Activated T-helper 1 cell treated with anti-CD3 and anti-CD28 coated beads, Interleukin-12 subunit alpha, Interleukin-12 subunit beta, Interleukin-2, Interleukin-4 antibody, amounts not matched to agents 30 ng/mL and 10 ng/mL and 1 ng/mL, durations not matched to agents 14 hours and 24 hours and 36 hours (primary cell): ENCODE data around the gene ZNF804A. TPM values are rescaled to one million over a fixed set of nuclear protein-coding genes. Genes with fewer than 3 reads are reported as not detected.

Experiments
- DNase-seq: peaks from one replicate; pipeline ENCODE4 v3.0.0; 2021; ENCODE audit warnings: low spot score
- H3K27ac Mint-ChIP-seq: one replicate; pipeline ENCODE4 v1.8.0; 2021; ENCODE audit warnings: mild to moderate bottlenecking, mixed read lengths
- H3K27me3 Mint-ChIP-seq: one replicate; pipeline ENCODE4 v1.8.0; 2022; ENCODE audit warnings: mild to moderate bottlenecking, moderate library complexity, mixed read lengths; ENCODE audit not compliant: insufficient read depth
- H3K36me3 Mint-ChIP-seq: one replicate; pipeline ENCODE4 v1.8.0; 2021; ENCODE audit warnings: low read depth, mixed read lengths
- H3K4me1 Mint-ChIP-seq: one replicate; pipeline ENCODE4 v1.8.0; 2021; ENCODE audit warnings: low read depth, mixed read lengths
- H3K4me3 Mint-ChIP-seq: one replicate; pipeline ENCODE4 v1.8.0; 2021; ENCODE audit warnings: mild to moderate bottlenecking, moderate library complexity, mixed read lengths
- H3K9me3 Mint-ChIP-seq: one replicate; pipeline ENCODE4 v1.8.0; 2021; ENCODE audit warnings: mixed read lengths
- intact Hi-C: fragments of 100-400 bp; cut with micrococcal nuclease; formaldehyde crosslinking; loops from one replicate; pipeline ENCODE4 v1.15.1; 2024
- total RNA-seq: library from RNA; stranded (reverse); gene quantifications from 2 replicates; pipeline ENCODE4 v1.2.3, GENCODE V29; 2022

The ZNF804A gene
- 0.05 TPM in 1 of 2 replicates, not detected in the other for total RNA-seq

- Mint-ChIP-seq H3K27ac (peak within 1 kb of the TSS; percentile 61), H3K36me3 (no peaks in the 10 kb centered on the region), H3K4me1 (peaks cover 11% of the 10 kb centered on the region), H3K27me3 (peaks cover 43% of the 10 kb centered on the region), H3K4me3 (peak within 1 kb of the TSS; percentile 74), H3K9me3 (no peaks in the 10 kb centered on the region)
- DNase-seq = no peak
- intact Hi-C loops = no loop called here
Observed at GRCh38 chr2:184598316-184599053, at the start of gene ZNF804A. TSS of gene ZNF804A (plus strand) at chr2:184598529. CDS start at chr2:184598960, 431 bp downstream.

- Mint-ChIP-seq H3K4me3 (no peak overlapping the region), H3K4me1 (no peaks in the 10 kb centered on the region), H3K9me3 (no peaks in the 10 kb centered on the region), H3K36me3 (no peaks in the 10 kb centered on the region), H3K27me3 (no peaks in the 10 kb centered on the region), H3K27ac (no peak overlapping the region)
- intact Hi-C loops = no loop called here
- no peak for DNase-seq
Observed at GRCh38 chr2:184549153-184549552, 49.2 kb upstream of the ZNF804A start.

GRCh38 chr2:184551626-184552025, 46.7 kb upstream of the ZNF804A start:
- no peaks in the 10 kb centered on the region for H3K36me3 Mint-ChIP-seq
- H3K4me3 Mint-ChIP-seq = no peak overlapping the region
- H3K9me3 Mint-ChIP-seq = no peaks in the 10 kb centered on the region
- no peak for DNase-seq
- intact Hi-C loops = no loop called here
- H3K4me1 Mint-ChIP-seq = no peaks in the 10 kb centered on the region
- no peaks in the 10 kb centered on the region for H3K27me3 Mint-ChIP-seq
- no peak overlapping the region for H3K27ac Mint-ChIP-seq

GRCh38 chr2:184554736-184555135, 43.6 kb upstream of the ZNF804A start:
- no peaks in the 10 kb centered on the region for H3K9me3 Mint-ChIP-seq
- H3K4me1 Mint-ChIP-seq = no peaks in the 10 kb centered on the region
- no peak overlapping the region for H3K4me3 Mint-ChIP-seq
- intact Hi-C loops = no loop called here
- H3K36me3 Mint-ChIP-seq = no peaks in the 10 kb centered on the region
- no peak for DNase-seq
- H3K27ac Mint-ChIP-seq = no peak overlapping the region
- H3K27me3 Mint-ChIP-seq = no peaks in the 10 kb centered on the region

- intact Hi-C loops = no loop called here
- Mint-ChIP-seq H3K36me3 (no peaks in the 10 kb centered on the region), H3K9me3 (no peaks in the 10 kb centered on the region), H3K4me1 (no peaks in the 10 kb centered on the region), H3K4me3 (no peak overlapping the region), H3K27ac (no peak overlapping the region), H3K27me3 (no peaks in the 10 kb centered on the region)
- DNase-seq = no peak
Observed at GRCh38 chr2:184555352-184555751, 43.0 kb upstream of the ZNF804A start.

- no peak overlapping the region for H3K27ac Mint-ChIP-seq
- intact Hi-C loops = no loop called here
- no peaks in the 10 kb centered on the region for H3K27me3 Mint-ChIP-seq
- no peaks in the 10 kb centered on the region for H3K4me1 Mint-ChIP-seq
- no peak overlapping the region for H3K4me3 Mint-ChIP-seq
- DNase-seq = no peak
- no peaks in the 10 kb centered on the region for H3K9me3 Mint-ChIP-seq
- no peaks in the 10 kb centered on the region for H3K36me3 Mint-ChIP-seq
Observed at GRCh38 chr2:184556639-184557038, 41.7 kb upstream of the ZNF804A start.

- Mint-ChIP-seq H3K27me3 (no peaks in the 10 kb centered on the region), H3K9me3 (no peaks in the 10 kb centered on the region), H3K4me3 (no peak overlapping the region), H3K27ac (no peak overlapping the region), H3K4me1 (no peaks in the 10 kb centered on the region), H3K36me3 (no peaks in the 10 kb centered on the region)
- intact Hi-C loops = no loop called here
- DNase-seq = no peak
Observed at GRCh38 chr2:184558713-184559464, 39.4 kb upstream of the ZNF804A start.

- no peaks in the 10 kb centered on the region for H3K9me3 Mint-ChIP-seq
- no peak overlapping the region for H3K27ac Mint-ChIP-seq
- H3K36me3 Mint-ChIP-seq = no peaks in the 10 kb centered on the region
- H3K4me3 Mint-ChIP-seq = no peak overlapping the region
- no peak for DNase-seq
- no peaks in the 10 kb centered on the region for H3K4me1 Mint-ChIP-seq
- intact Hi-C loops = no loop called here
- H3K27me3 Mint-ChIP-seq = no peaks in the 10 kb centered on the region
Observed at GRCh38 chr2:184560603-184561002, 37.7 kb upstream of the ZNF804A start.

GRCh38 chr2:184562532-184562931, 35.8 kb upstream of the ZNF804A start:
- Mint-ChIP-seq H3K27ac (no peak overlapping the region), H3K27me3 (no peaks in the 10 kb centered on the region), H3K9me3 (no peaks in the 10 kb centered on the region), H3K36me3 (no peaks in the 10 kb centered on the region), H3K4me1 (no peaks in the 10 kb centered on the region), H3K4me3 (no peak overlapping the region)
- intact Hi-C loops = no loop called here
- DNase-seq = no peak

- H3K36me3 Mint-ChIP-seq = no peaks in the 10 kb centered on the region
- no peak overlapping the region for H3K27ac Mint-ChIP-seq
- no peaks in the 10 kb centered on the region for H3K4me1 Mint-ChIP-seq
- intact Hi-C loops = no loop called here
- no peak overlapping the region for H3K4me3 Mint-ChIP-seq
- no peaks in the 10 kb centered on the region for H3K9me3 Mint-ChIP-seq
- no peaks in the 10 kb centered on the region for H3K27me3 Mint-ChIP-seq
- no peak for DNase-seq
Observed at GRCh38 chr2:184564092-184564491, 34.2 kb upstream of the ZNF804A start.

GRCh38 chr2:184566716-184567115, 31.6 kb upstream of the ZNF804A start:
- intact Hi-C loops = no loop called here
- H3K4me1 Mint-ChIP-seq = no peaks in the 10 kb centered on the region
- H3K4me3 Mint-ChIP-seq = no peak overlapping the region
- no peaks in the 10 kb centered on the region for H3K9me3 Mint-ChIP-seq
- no peaks in the 10 kb centered on the region for H3K36me3 Mint-ChIP-seq
- H3K27ac Mint-ChIP-seq = no peak overlapping the region
- no peak for DNase-seq
- no peaks in the 10 kb centered on the region for H3K27me3 Mint-ChIP-seq

GRCh38 chr2:184577056-184577455, 21.3 kb upstream of the ZNF804A start:
- no peaks in the 10 kb centered on the region for H3K9me3 Mint-ChIP-seq
- no peaks in the 10 kb centered on the region for H3K36me3 Mint-ChIP-seq
- H3K4me1 Mint-ChIP-seq = no peaks in the 10 kb centered on the region
- intact Hi-C loops = no loop called here
- DNase-seq = no peak
- H3K27me3 Mint-ChIP-seq = no peaks in the 10 kb centered on the region
- H3K4me3 Mint-ChIP-seq = no peak overlapping the region
- H3K27ac Mint-ChIP-seq = no peak overlapping the region

GRCh38 chr2:184577743-184578142, 20.6 kb upstream of the ZNF804A start:
- H3K9me3 Mint-ChIP-seq = no peaks in the 10 kb centered on the region
- no peaks in the 10 kb centered on the region for H3K27me3 Mint-ChIP-seq
- H3K27ac Mint-ChIP-seq = no peak overlapping the region
- no peaks in the 10 kb centered on the region for H3K36me3 Mint-ChIP-seq
- H3K4me1 Mint-ChIP-seq = no peaks in the 10 kb centered on the region
- H3K4me3 Mint-ChIP-seq = no peak overlapping the region
- intact Hi-C loops = no loop called here
- no peak for DNase-seq
